Activated T-cell treated with anti-CD3 and anti-CD28 coated beads for 4 hours (primary cell): ENCODE measurements around the gene APOO.

ENCODE experiments used
- DNase-seq: peaks from one replicate; pipeline ENCODE4 v3.0.0-alpha.2; 2020

Gene APOO

DNA sequence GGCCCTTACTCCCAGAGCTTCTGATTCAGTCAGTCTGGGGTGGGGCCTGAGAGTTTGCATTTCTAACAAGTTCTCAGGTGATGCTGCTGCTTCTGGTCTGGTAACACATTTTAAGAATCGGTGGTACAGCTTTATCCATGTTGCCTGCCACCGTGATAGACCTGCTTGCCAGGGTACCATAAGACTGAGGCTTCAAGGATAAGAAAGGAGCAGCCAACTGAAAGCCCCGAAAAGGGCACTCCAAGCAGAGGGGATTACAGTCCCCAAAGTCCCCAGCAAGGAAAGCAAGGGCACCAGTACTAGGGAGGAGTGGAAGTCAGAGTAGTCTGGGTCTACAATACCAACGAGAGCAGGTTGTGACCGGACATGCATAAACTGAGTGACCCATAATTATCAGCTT, 49.8 kb downstream of the APOO start:
- DNase-seq = no peak

DNA sequence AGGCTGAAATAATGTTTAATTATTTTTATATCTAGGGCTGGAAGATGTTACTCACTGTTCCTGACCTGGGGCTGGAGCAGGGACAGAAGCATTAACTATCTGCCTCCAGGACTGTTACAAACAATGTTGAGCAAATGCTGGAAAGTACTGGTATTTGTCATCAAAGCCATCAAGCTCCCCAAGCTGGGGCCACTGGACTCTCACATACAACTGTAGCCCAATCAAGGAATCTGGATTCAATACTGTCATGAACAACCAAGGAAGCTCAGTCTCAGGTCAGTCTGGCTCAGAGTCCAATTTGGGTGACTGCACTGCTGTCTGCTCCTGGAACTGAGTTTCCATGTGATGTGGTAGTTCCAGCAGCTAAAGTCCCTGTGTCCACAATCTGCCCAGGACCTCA, 50.4 kb downstream of the APOO start:
- DNase-seq = no peak

DNA sequence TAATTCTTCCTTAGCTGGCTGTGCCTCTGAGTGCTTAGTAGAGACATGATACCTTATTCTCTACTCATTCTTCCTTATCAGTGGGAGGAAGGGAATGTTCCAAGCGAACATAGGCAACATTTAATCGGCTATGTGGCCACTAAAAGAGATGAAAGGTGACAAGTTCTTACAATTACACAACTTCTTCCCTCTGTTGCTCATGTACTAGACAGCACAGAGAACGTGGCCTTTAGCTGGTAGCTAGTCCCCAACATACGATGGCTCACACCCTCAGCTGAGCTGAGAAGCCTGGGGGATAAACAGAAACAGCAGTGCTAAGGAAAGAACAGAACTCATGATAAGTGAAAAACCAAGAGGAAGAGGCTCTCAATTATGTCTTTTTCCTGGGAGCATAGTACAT, 52.2 kb downstream of the APOO start:
- no peak for DNase-seq

DNA sequence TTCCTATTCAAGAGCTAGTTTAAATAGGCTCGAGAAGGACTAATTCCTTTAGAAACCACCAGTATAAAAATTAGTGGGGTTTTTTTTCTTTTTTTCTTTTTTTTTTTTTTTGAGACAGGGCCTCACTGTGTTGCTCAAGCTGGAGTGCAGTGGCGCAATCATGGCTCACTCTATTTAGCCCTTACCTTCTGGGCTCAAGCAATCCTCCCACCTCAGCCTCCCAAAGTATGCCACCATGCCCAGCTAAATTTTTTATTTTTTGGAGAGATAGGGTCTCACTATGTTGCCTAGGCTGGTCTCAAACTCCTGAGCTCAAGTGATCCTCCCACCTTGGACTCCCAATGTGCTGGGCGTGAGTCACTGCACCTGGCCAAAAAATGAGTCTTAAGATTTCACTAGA, 52.8 kb downstream of the APOO start:
- no peak for DNase-seq

GRCh38 chrX:23854122-23854521, 53.6 kb downstream of the APOO start:
- DNase-seq = no peak

DNA sequence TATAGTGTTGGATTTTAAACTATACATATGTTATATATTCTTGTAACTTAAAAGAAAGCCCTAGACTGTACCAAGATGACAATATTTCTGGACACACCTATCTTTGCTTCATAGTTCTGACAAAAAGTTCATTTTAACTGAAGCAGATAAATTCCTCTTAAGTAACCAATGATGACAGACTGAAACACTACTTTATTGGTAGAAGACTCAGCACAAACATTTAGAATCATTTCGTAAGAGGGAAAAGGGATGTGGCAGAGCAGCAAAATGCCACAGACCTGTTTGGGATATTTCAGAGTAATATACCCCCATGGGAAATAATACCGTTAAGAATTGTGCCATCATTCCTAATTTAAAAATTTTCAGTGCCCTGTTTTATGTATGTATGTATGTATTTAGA, 56.2 kb downstream of the APOO start:
- no peak for DNase-seq

GRCh38 chrX:23849241-23849640, 58.5 kb downstream of the APOO start:
- no peak for DNase-seq

- no peak for DNase-seq
Measured at GRCh38 chrX:23845351-23845817, 62.4 kb downstream of the APOO start.

GRCh38 chrX:23844502-23845138, 63.1 kb downstream of the APOO start:
- DNase-seq = no peak

- no peak for DNase-seq
Measured at GRCh38 chrX:23841847-23842522, 65.8 kb downstream of the APOO start.

GRCh38 chrX:23840674-23841073, 67.1 kb downstream of the APOO start:
- no peak for DNase-seq

DNA sequence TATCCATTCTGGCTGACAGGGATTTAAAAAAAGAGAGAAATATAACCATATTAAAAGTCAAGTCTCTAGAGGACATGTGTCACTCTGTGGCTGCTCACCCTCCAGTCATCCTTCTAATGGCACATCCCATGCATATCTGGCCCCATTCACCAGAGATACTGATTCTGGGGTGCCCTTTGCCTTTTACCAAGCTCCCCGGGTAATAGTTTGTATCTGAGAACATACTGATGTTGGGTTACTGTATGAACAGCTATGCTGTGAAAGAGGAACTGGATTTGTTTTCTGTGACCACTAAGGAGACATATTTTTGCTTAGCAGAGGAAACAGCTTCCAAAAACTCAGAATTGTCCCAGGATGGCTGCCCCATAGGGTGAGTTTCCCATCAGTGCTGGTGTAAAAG, 68.8 kb downstream of the APOO start:
- DNase-seq = no peak

- DNase-seq = no peak
Measured at GRCh38 chrX:23832721-23833120, 75.0 kb downstream of the APOO start.

- DNase-seq = no peak
Measured at GRCh38 chrX:23828881-23829280, 78.9 kb downstream of the APOO start.

- DNase-seq = no peak
Measured at GRCh38 chrX:23826653-23827052, 81.1 kb downstream of the APOO start.

GRCh38 chrX:23826216-23826615, 81.5 kb downstream of the APOO start:
- no peak for DNase-seq

- no peak for DNase-seq
Measured at GRCh38 chrX:23825675-23826074, 82.1 kb downstream of the APOO start.

DNA sequence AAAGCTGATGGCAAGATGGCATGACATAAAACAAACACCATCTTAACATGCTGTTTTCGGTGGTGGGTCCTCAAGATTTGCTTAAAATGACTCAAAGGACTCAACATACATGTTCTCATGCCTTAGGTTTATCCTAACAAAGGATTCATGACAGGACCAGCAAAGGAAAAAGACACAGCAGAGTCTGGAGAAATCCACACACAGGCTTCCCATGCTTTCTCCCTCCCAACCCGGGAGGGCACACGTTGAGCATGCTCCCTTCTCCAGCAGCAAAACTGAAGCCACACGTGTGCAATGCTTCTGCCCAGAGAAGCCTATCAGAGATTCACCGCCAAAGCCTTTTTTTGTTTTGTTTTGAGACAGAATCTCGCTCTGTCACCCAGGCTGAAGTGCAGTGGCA, 84.9 kb downstream of the APOO start:
- DNase-seq = no peak

GRCh38 chrX:23822397-23822796, 85.3 kb downstream of the APOO start:
- DNase-seq = no peak

GRCh38 chrX:23821847-23822246, 85.9 kb downstream of the APOO start:
- DNase-seq = no peak

GRCh38 chrX:23820235-23820782, 87.4 kb downstream of the APOO start:
- no peak for DNase-seq

- no peak for DNase-seq
Measured at GRCh38 chrX:23819385-23820234, 88.1 kb downstream of the APOO start.

GRCh38 chrX:23817979-23818336, 89.8 kb downstream of the APOO start:
- DNase-seq = no peak

- DNase-seq = no peak
Measured at GRCh38 chrX:23816179-23816578, 91.6 kb downstream of the APOO start.
